Measurements from ENCODE around the gene GFPT2. TPM values are rescaled to one million over a fixed set of nuclear protein-coding genes. Genes with fewer than 3 reads are reported as not detected.

Gene GFPT2
- total and polyA plus RNA-seq, 10 of the 15 experiments (the other 5 are each of a cell fraction or from before 2014, with no cell fraction given), result 0.05 to 0.33 (median 0.11) TPM; not detected in 4

DNA sequence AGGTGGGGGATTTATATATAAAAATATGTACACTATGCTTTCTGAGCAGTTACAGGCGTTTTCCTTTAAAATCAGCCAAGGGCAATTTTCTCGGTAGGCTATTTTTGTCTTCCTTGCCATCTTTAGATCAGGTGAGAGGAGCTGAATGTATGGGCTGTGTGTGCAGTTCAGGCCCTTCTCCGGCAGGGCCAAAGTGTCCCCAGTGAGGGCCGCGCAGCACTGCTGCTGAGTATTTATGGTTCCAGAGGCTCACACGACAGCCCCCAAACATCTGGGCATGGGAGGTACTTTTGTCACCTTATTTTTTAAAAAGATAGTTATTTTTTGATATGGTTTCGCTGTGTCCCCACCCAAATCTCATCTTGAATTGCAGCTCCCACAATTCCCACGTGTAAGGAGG, 11.5 kb downstream of the GFPT2 start (continued):
- no peak for TF ChIP-seq PRDM15 (CRISPR knock-in tag; IDR thresholded peaks at IDR 0.05)
- TF ChIP-seq RAD21 (IDR thresholded peaks at IDR 0.05; ENCODE audit: insufficient read depth, low read depth, low read length), result no peak
- TF ChIP-seq RB1 (IDR thresholded peaks at IDR 0.05; ENCODE audit: borderline replicate concordance), result no peak
- no peak for TF ChIP-seq ZSCAN29 (IDR thresholded peaks at IDR 0.05)
- TF ChIP-seq MEF2B (IDR thresholded peaks at IDR 0.05; ENCODE audit: partially characterized antibody, poor library complexity, severe bottlenecking), result no peak
- TF ChIP-seq HDAC6 (IDR thresholded peaks at IDR 0.05; ENCODE audit: unreplicated experiment), result no peak
- TF ChIP-seq GATAD2B (conservative IDR thresholded peaks at IDR 0.05; ENCODE audit: low read depth), result no peak
- no peak for TF ChIP-seq IRF5 (IDR thresholded peaks at IDR 0.05; ENCODE audit: borderline replicate concordance)
- TF ChIP-seq BHLHE40 (IDR thresholded peaks at IDR 0.05; ENCODE audit: borderline replicate concordance in 1 of 2, low read depth in 2 of 2, low read length in 1 of 2), result no peak
- TF ChIP-seq PAX8 (IDR thresholded peaks at IDR 0.05), result no peak
- TF ChIP-seq GABPA (IDR thresholded peaks at IDR 0.05; ENCODE audit: low read depth), result no peak

All from GM12878 (cell line).